MV-4-11 (cell line): ENCODE results near the gene FBXW4.

Experiments used
- DNase-seq: peaks from one replicate; lab custom pipeline; 2025; lab: John Stamatoyannopoulos, UW

Gene FBXW4

DNA sequence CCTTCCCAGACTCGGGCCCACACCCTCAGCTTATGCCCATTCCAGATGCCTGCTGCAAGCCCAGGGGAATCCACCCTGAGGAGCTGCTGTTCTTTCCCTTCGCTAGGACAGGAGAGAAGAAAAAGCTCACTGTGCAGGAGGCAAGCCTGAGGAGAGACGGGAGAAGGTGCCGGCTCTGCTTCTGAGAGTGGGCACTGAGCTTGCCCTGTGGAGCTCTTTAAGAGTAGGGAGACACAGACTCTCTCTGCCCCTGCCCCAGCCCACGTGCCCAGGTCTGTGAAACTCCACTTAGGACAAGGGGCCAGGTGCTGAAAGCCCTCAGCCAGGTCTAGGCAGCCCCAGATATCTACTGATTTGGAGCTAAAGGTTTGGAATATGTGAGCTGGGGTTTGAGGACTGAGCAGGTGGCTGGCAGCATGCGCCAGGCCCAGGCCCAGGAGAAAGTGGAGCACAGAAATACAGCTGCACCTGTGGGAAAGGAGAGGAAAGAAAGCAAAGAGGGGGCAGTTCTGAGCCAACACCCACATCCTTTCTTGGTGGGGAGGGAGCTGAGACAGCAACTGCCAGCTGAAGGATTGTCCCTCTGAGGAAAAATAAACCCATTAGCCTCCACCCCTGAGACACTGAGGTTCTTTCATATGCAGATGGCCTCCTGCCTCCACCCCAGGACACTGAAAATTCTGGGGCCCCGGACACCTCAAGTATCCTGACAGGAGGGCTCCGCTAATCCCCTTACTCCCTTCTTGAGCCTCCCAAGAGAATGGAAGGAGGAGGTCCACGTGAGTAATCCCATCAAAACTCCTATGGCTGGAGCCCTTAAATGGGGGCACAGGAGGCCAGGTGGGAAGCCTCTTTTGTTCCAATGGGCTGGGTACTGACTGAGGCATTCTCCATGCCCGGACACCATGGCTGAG, 114.2 kb downstream of the FBXW4 start:
- DNase-seq, result no peak

DNA sequence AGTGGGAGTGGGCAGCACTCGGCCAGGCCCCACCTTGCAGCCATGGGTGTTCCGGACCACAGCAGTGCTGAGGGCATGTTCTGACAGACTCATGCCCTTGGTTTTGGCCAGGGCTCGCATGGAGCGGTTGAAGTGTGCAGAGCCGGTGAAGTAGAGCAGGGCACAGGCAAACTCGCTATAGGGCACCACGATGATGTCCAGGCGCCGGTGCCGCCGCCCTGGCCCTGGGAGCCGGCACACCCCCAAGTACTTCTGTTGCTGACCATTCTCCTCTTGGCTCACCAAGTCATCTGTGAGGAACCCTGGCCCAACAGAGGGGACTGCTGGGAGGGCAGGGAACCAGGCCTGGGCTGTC, 115.5 kb downstream of the FBXW4 start:
- no peak for DNase-seq

DNA sequence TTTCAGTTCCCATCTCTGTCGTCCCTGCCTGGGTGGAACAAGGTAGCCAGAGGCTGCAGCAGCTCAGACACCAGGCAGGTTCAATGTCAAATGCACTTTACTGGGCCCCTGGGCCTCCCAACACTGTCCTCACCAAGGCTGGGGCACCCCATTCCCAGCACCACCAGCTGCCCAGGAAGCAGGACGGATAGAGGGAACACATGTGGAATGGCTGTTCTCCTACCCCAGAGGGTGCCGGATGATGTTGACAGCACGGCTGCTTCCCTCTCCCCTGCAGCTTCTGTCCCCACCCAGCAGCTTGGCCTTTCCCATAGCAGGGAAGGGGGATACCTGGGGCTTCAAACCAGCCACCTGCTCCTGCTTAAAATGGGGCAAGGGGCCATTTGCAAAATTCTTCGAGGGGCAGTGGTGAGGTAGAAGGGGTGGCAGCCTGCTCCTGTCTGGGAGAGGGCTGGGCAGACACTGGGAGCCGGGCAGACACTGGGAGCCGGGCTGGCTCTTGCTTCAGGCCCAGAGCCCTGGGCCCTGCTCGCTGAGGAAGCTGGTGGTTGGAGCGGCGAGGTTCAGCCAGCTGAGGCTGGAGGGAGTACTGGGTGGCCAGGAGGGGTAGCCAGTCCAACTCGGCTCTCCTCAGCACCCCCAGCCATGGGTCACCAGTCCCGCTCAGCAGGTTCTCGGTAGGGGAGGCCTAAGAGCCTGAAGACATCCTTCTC, 116.0 kb downstream of the FBXW4 start:
- no peak for DNase-seq

DNA sequence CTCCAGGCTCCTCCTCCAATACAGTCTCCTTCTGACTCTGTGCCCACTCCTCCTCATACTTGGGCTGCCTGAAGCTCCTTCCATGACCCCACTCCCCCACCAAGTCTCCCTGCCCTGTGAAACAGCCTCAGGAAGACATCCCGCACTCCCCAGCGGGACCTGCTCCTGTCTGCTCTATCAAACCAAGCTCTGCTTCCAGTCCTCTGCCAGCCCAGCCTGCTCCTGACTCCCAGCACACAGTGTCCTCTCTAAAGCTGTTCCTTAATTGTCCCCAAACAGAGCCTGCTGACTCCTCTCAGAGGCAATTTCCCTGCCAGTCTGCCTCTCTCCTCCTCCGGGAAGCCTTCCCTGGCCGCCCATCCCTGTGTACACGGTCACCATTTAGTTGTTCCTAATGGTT, 116.8 kb downstream of the FBXW4 start:
- no peak for DNase-seq

DNA sequence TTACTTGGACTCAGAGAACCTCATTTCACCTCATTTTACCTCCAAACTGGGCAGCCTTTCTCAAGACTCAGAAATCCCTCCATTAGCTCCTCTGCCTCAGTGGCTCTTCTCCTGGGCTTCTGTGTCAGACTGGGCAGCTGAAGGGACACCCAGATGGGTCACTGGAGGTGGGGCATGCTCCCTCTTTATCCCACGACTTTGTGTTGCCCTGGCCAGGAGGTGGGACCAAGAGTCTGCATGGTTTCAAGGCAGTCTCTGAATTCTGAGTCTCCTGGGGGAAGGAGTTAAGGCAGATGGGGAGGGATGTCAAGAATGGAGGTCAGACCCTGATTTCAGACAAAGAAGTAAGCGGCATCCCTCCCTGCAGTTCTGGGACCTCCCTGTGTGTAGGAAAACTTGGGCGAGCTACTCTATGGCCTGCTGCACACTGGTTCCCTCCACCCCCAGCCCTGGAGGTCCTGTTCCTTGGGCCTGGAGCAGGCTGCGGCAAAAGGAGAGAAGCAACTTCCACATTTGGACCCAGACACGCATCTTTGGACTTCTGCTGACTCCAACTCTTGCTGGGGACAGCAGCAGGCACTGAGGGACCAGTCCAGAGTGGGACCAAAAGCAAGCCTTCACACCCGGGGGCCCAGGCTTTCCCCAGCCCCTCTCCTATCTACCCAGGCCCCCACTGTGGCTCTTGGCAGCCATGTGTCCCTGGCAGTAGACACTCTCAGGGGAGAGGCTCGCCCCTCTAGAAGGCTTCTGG, 117.7 kb downstream of the FBXW4 start:
- no peak for DNase-seq

DNA sequence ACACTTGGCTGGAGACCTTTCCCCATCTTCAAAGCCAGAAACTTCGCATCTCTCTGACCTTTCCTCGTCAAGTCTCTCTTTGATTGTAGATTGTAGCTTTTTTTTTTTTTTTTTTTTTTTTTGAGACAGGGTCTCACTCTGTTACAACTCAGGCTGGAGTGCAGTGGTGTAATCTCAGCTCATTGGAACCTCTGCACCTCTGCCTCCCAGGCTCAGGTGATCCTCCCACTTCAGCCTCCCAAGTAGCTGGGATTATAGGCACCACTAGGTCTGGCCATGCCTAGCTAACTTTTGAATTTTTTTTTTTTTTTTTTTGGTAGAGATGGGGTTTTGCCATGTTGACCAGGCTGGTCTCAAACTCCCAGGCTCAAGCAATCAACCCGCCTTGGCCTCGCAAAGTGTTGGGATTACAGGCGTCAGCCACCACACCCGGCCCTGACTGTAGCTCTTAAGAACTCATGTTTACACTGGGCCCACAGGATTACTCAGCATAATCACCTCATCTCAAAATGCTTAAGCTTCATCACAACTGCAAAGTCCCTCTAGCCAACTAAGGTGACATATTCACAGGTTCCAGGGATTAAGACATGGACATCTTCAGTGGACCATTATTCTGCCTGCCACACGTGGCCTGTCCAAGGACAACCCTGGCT, 118.6 kb downstream of the FBXW4 start:
- no peak for DNase-seq

DNA sequence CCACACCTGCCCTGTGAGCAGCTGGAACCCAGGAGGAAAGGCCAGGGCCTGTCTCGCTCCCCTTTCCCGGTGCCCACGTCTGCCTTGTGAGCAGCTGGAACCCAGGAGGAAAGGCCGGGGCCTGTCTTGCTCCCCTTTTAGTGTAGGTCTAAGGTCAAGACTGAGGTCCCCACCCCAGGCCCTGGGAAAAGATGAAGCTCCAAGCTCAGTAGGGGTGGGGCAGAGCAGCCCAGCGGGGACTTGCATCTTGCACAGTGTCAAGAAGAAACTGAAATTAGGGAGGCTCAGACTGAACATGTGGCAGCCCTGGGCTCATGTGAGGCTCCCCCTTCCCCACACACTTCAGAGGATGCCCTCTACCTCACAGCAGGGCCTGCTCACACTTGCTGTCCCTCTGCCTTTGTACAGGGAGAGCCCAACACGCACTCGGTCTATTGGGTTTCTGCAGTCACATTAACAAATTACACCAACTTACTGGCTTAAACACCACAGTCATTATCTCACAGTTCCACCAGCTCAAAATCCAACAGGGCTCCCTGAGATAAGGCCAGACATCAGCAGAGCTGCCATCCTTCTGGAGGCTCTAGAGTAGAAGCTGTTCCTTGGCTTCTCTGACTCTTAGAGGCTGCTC, 119.3 kb downstream of the FBXW4 start:
- no peak for DNase-seq

DNA sequence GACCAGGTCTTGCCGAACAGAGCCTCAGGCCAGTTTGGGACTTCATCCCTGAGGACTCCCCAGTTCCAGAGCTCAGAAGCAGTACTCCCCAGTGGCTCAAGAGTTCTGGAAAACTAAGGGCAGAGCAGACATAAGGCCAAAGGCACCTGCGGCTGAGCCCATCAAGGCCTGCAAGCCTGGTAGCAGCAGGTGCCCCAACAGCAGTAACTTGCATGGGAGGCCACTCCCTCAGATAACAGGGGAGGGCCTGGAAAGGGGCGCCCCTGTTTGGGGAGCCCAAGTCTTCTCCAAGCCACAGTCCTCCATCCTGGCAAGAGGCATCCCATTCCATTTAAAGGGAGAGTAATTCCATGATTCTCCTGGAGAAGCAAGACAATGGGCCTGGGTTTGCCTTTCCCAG, 119.9 kb downstream of the FBXW4 start:
- no peak for DNase-seq

DNA sequence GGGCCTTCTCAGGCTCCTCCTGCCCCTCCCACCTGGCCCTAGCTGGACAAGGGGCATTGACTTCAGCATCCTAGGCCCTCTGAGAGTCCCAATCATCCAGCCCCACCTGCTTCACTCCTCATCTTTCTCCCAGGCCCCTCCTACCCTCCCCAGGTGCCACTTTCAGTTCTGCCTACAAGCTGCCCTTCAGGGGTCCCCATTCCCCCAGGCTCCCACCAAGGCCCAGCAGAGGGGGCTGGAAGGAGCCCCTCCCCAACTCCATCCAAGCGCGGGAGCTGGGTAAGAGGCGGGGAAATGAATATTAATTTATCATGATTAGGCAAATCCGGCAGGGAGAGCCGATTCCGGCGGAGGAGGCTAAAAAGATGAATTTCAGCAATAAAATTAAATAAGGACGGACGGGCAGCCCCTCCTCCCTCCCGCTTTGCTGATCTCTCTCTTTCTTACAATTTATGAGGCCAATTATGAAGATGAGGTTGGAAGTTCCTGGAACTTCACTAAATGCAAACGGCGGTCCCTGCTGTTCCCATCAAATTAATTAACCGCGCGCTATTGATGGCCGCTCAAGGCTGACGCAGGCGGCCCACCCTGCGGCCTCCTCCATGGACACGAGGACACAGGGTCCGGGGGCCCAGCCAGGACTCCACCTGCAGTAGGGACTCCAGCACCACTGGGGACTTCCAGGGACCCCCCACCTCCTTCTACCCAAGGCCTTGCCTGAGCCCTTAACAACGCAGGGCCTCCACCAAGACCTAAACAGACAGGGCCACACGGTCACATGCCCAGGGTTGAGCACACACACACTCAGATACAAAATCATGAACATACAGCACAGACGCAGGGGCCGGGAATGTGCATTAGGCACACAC, 120.9 kb downstream of the FBXW4 start:
- DNase-seq, result no peak

DNA sequence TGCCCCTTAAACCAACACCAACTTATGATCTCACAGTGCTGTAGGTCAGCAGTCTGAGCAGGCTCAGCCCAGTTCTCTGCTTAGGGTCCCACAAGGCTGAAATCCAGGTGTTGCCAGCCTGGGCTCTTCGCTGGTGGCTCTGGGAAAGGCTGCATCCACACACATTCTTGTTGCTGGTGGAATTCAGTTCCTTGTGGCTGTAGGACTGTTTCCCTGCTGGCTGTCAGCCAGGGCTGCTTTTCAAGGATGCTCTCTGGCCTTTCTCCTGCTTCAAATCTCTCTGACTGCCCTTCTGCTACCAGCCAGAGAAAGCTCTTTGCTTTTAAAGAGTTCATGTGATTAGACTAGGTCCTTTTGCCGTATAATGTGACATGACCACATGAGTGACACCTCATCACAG, 122.2 kb downstream of the FBXW4 start:
- no peak for DNase-seq

DNA sequence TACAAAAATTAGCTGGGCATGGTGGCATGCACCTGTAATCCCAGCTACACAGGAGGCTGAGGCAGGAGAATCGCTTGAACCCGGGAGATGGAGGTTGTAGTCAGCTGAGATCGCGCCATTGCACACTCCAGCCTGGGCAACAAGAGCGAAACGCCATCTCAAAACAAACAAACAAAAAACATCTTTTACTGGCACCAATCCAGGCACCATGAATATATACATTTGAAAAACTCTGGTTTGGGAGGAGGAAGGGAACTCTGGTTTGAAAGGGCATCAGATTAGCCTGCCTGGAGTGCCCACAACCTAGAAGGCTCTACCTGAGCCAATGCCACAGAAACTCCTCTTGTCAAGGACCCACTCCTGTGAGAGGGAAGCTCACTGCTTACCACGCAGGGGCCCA, 122.8 kb downstream of the FBXW4 start:
- no peak for DNase-seq

DNA sequence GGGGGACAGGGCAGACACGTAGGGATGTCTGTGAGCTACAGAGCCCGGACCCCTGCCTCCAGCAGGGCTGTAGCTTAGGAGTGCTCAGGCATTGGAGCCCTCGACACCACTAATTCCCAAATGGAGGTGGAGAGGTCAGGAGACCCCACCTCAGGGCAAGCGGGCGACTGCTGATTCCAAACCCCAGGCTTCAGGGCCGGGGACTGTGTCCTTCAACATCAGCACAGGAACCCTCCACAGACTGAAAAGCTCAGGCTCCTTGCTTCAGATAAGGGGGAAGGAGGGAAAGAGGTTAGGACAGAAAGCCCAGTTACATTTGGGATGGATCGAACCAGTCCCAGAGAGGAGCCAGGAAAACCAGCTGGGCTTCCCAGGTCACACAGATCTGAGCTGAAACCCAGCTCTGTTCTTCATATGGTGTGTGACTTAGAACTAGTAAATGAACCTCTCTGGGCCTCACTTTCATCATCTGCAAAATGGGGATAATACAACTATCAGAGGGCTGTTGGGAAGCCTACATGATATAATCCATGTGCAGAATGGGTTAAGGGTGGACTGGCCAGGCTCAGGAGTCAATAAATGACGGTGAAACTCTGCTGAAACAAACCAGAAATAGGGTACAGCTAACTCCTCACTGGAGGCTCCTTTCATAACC, 123.6 kb downstream of the FBXW4 start:
- DNase-seq, result no peak

DNA sequence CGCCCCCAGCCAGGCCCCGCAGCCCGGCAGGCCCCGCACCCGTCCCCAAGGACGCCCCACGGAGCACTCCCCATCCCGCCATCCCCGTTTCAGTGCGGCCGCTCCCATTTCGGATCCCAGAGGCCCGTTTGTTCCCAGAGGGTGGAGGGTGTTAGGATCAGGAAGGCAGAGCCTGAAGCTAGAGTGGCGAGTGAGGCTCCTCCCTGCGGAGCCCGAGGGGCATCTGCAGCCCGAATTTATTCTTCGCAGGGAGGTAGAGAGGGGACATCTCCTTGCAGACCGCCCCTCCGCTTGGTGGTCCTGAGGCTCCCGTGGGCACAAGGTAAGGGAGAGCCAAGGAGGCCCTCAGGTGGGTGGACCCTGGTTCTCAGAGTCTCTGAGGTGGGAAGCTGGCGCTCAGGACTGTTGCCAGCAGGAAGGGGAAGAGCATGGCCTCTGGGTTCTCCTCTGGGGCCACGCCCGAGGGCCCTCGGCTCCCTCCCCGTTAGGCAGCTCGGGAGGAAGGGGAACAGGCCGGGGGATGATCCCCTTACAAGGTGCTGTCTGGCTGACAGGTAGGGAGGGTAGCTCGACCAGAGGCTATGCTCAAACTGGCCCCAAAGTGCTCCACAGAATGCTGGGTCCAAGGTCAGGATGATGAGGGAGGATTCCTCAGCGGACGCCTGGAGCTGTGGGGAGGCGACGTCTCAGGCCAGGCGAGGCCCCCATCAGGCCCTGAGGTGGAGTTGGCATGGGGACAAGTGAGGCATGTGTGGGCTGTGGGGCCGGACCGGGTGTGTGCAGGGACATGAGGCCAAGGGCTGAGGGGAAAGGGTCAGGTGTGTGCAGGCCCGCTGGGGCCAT, 124.3 kb downstream of the FBXW4 start:
- DNase-seq, result peak; percentile 48

DNA sequence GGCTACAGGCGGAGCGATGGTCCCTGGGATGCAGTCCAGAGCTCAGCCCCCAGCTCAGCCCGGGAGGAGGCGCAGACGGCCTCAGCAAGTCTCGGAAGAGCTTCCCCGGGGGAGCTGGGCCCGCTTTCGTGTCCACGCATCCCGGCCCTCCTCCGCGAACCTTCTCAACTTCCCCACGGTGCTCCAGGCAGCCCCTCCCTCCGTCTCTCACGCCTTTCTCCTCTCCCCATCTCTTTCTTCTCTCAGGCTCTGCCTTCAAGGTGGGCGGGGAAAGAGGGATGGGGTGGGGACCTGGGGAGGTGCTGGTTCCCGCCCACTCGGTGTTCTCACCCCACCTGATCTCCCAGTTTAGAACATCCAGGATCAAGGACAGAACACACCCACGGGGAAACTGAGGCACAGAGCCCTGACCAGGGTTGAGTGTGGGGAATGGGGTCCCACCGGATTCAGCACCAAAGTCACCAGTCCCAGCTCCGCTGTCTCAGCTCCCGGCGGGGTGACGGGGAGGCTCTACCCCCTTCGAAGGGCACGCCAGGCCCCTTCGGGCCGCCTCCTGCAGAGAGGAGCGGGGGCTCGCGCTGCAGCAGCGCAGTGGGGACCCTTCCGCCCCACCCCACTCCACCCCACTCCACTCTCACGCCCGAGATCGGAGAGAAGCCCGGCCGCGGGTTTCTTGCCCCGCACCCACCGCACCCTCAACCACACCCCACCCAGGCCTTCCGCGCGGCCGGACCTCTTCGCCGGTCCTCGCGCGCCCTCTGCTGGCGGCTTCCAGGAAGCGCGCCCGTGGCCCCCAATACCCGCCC, 125.1 kb downstream of the FBXW4 start:
- DNase-seq, result peak; percentile 53

DNA sequence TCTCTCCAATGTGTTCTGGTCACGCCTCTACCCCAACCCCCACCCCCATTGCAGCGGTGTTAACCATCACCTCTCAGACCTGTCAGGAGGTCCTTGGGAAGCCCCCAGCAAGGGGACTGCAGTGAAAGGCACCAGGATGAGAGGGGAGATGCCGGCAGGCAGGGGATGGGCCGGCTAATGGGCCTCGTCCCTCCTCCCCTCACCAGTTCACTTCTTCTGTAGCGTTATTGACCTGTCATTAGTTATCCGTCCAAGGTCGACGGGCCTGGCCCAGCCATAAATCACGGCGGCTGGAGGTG, 125.7 kb downstream of the FBXW4 start:
- no peak for DNase-seq

DNA sequence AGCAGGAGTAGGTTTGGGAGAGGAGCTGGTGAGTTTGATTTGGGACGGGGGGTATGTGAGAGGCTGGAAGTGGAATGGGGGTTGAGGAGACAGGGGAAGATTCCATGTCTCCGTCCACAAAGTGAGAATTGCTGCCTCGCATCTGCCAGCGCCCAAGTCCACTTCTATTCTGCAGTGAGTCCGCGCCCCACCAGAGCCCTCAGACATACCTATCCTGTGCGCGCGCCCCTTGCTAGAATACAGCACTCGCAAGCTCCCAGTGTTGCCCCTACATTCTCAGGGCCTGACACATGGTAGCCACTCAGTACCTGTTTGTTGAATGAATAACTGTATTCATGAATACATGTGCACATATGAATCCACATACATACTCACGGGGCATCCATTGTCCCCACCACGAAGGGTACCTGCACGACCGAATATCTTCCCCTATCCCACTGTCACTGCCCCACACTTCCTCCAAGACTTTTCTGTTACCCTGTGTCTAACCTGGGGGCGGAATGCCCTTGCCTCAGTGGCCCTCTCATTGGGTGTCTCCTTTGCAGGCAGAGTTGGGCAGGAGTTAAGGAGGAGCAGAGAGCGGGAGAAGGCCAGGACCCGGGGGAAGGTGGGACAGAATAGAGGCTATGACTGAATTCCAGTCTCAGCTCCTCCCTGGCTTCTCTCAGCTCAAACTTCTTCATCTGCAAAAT, 126.8 kb downstream of the FBXW4 start:
- DNase-seq, result no peak

DNA sequence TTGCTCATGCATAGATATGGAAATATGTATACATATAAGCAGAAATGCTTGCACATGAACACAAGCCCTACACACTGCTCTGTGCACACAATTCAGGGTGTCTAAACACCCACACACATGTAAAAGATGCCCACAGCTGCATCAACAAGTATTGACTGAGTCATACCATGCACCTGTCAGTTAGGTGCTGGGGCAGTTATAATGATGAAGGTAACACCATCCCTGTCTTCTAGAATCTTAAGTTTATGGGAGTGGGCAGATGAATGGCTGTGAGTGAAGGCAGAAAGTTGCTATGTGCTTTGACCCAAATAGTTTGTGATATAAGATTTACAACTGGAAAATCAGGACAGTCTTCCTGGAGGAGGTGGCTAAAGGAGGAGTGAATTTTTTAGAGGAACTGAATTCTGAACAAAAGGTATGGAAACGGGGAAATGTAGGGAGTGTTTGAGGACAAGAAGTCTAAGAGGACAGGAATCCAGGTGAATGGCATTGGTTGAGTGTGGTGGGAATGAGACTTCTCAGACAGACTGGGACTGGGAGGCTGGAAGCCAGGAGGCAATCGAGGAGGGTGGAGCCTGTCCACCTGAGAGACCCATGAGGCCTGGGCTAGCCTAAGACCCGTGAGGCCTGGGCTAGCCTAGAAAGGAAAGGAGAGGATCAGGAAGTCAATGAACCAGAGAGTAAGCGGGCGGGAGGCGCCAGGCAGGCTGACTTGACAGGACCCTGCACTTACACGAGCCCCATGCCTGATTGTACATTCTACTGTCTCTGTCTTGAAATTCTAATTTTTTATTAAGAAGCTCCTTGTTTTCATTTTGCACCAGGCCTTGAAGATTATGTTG, 127.6 kb downstream of the FBXW4 start:
- DNase-seq, result no peak
